ENCODE data around the gene ORC2.

GRCh38 chr2:200863782-200864175 is 99.7 kb downstream of the ORC2 start:
- TF ChIP-seq POLR2AphosphoS5 (IDR thresholded peaks at IDR 0.05): no peak
- TF ChIP-seq CTCF (IDR thresholded peaks at IDR 0.05): no peak
